HUDEP-2 (cell line): ENCODE data around the gene MAP1LC3B.
A peak's percentile ranks its signal among the peaks of the same experiment; 100 is the strongest.
"Not testable (repeated sequence)": the region's sequence is repeated elsewhere in the genome, so short reads cannot be mapped to it uniquely, and the experiment has no call there.

ENCODE experiments used
- DNase-seq, 76 experiments: peaks; one replicate each; lab custom pipeline; 2025; ENCODE audit not compliant: unreplicated experiment in 76 of 76; lab: John Stamatoyannopoulos, UW

Gene MAP1LC3B

GRCh38 chr16:87380403-87380802, 11.7 kb upstream of the MAP1LC3B start:
- no peak for DNase-seq

- no peak for DNase-seq
These were observed 11.3 kb upstream of the MAP1LC3B start for GRCh38 chr16:87380881-87381280.

GRCh38 chr16:87382023-87382785, 9.9 kb upstream of the MAP1LC3B start:
- no peak for DNase-seq

GRCh38 chr16:87383505-87384161, 8.5 kb upstream of the MAP1LC3B start, which contains the start of gene FBXO31:
Gene FBXO31 (minus strand): TSS chr16:87383776. CDS start chr16:87383744, 32 bp downstream.
- DNase-seq = peak in 72 of 76 experiments; percentile 39 to 97 (median 79)

- DNase-seq = peak in 30 of 76 experiments; percentile 39 to 81 (median 53)
These were observed 7.8 kb upstream of the MAP1LC3B start for GRCh38 chr16:87384162-87384874.

GRCh38 chr16:87384875-87385167, 7.3 kb upstream of the MAP1LC3B start:
- not testable (repeated sequence) for DNase-seq

GRCh38 chr16:87387942-87388817, 4.0 kb upstream of the MAP1LC3B start:
- peak in 75 of 76 experiments; percentile 20 to 95 (median 85) for DNase-seq

GRCh38 chr16:87388818-87389134, 3.4 kb upstream of the MAP1LC3B start:
- no peak for DNase-seq

GRCh38 chr16:87389245-87389644, 2.9 kb upstream of the MAP1LC3B start:
- no peak for DNase-seq

- DNase-seq = not testable (repeated sequence)
These were observed 2.2 kb upstream of the MAP1LC3B start for GRCh38 chr16:87389914-87390313.

GRCh38 chr16:87390641-87391323, 1.4 kb upstream of the MAP1LC3B start:
- no peak for DNase-seq

GRCh38 chr16:87391324-87391949, 699 bp upstream of the MAP1LC3B start:
- DNase-seq = peak in 17 of 76 experiments; percentile 24 to 63 (median 47)

- DNase-seq = peak in 22 of 76 experiments; percentile 8 to 59 (median 18)
These were observed 914 bp downstream of the MAP1LC3B start for GRCh38 chr16:87392821-87393679.

- no peak for DNase-seq
These were observed 1.5 kb downstream of the MAP1LC3B start for GRCh38 chr16:87393680-87394055.

- DNase-seq = no peak
These were observed 3.2 kb downstream of the MAP1LC3B start for GRCh38 chr16:87395181-87395842.

- no peak for DNase-seq
These were observed 12.9 kb downstream of the MAP1LC3B start for GRCh38 chr16:87404764-87405625.

- DNase-seq = no peak
These were observed 14.5 kb downstream of the MAP1LC3B start for GRCh38 chr16:87406495-87407088.
